Esophagus muscularis mucosa (tissue), 4 donors: Measurements from ENCODE around the gene D2HGDH. TPM values are rescaled to one million over a fixed set of nuclear protein-coding genes. Genes with fewer than 3 reads are reported as not detected.

Experiments used
- DNase-seq: peaks from one replicate; pipeline ENCODE4 v3.0.0-alpha.2; 2017; ENCODE audit errors: extremely low spot score
- H3K27ac ChIP-seq, 4 donors: fragments of 200-600 bp; sonication (generic); replicated peaks in 1 of 4; 1 replicate in 3 of 4; 2 replicates in 1 of 4; pipeline ENCODE4 v1.5.1; 2016 to 2019; ENCODE audit warnings: mild to moderate bottlenecking in 1 of 4
- H3K27me3 ChIP-seq, 4 donors: fragments of 200-600 bp; sonication (generic); one replicate each; pipeline versions ENCODE4 v1.5.1 to v1.6.0; 2016 to 2019
- H3K36me3 ChIP-seq, 4 donors: fragments of 200-600 bp; sonication (generic); one replicate each; pipeline ENCODE4 v1.5.1; 2016 to 2019
- H3K4me1 ChIP-seq, 4 donors: fragments of 200-600 bp; sonication (generic); one replicate each; pipeline ENCODE4 v1.5.1; 2016 to 2019
- H3K4me3 ChIP-seq, 4 donors: fragments of 200-600 bp; sonication (generic); 1 replicate in 2 of 4; 2 replicates in 2 of 4; pipeline ENCODE4 v1.5.1; 2016 to 2019; ENCODE audit warnings: mild to moderate bottlenecking in 4 of 4, moderate library complexity in 1 of 4
- H3K9me3 ChIP-seq, 4 donors: fragments of 200-600 bp; sonication (generic); 1 replicate in 3 of 4; 2 replicates in 1 of 4; pipeline ENCODE4 v1.5.1; 2016 to 2019
- EP300 ChIP-seq: sonication (generic); formaldehyde crosslinking; IDR thresholded peaks from one replicate; pipeline ENCODE4 v1.6.1; 2017; ENCODE audit warnings: antibody characterized with exemption
- POLR2A ChIP-seq: fragments of 450-650 bp; IDR thresholded peaks from one replicate; pipeline ENCODE4 v1.6.1; 2017; ENCODE audit warnings: antibody characterized with exemption, moderate library complexity, mild to moderate bottlenecking, low read depth
- POLR2AphosphoS5 ChIP-seq, 2 donors: sonication (generic); formaldehyde crosslinking; IDR thresholded peaks; one replicate each; pipeline ENCODE4 v1.6.1; 2017; ENCODE audit warnings: antibody characterized with exemption in 2 of 2
- WGBS: methylation state at CpG from one replicate; pipeline ENCODE4 v1.1.5; 2018; 5-methylcytosine and 5-hydroxymethylcytosine counted together
- intact Hi-C: fragments of 100-400 bp; cut with DNase I; formaldehyde crosslinking; loops from one replicate; pipeline ENCODE4 v1.15.1; 2023
- total RNA-seq, 4 donors: library from RNA; depleted of rRNA; stranded (reverse); fragments of >200 nt; gene quantifications; one replicate each; pipeline versions ENCODE4 v1.1.0 to v1.2.1, GENCODE V29; 2016
- TF ChIP-seq, protein P1 (sequence below), 3 experiments: fragments of 200-600 bp in 2 of 3; fragments of 450-650 bp in 1 of 3; sonication (generic) in 2 of 3; IDR thresholded peaks; one replicate each; pipeline ENCODE4 v1.5.1; 2017 to 2019; ENCODE audit warnings: antibody characterized with exemption in 3 of 3, mild to moderate bottlenecking in 2 of 3, moderate library complexity in 1 of 3

Gene D2HGDH
- total RNA-seq, 4 donors from 2014 or later = 10.9 to 16.3 (median 11.9) TPM

DNA sequence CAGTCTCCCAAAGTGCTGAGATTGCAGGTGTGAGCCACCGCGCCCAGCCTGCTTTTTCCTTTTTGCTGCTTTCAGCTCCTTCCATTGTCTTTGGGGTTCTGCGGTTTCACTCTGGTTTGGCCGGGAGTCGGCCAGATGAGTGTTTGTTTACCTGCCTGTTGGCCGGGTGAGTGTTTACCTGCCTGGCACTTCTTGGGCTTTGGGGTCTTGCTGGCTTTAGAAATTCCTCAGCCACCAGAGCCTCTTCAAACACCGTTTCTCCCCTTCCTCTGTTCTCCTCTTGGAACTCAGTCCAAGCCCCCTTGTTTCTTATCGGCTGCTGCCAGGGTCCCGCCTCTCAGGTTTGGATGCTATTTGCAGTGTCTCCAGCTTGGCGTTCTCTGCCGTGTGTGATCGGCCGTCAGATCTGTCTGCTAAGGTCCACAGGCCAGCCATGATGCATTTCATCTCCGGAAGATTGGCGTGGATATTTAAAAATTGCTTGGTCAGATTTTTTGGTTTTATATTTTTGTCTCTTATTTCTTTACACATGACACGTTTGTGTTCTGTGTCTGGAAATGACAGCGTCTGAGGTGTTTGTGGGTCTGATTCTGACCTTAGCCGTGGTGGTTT is 28.0 kb downstream of the D2HGDH start:
- no peaks in the 10 kb centered on the region for H3K4me1 ChIP-seq
- no peaks in the 10 kb centered on the region for H3K27me3 ChIP-seq
- H3K27ac ChIP-seq = no peak overlapping the region
- TF ChIP-seq POLR2AphosphoS5 (IDR thresholded peaks at IDR 0.05) (no peak), EP300 (no peak), POLR2A (no peak)
- TF ChIP-seq, protein P1, sequence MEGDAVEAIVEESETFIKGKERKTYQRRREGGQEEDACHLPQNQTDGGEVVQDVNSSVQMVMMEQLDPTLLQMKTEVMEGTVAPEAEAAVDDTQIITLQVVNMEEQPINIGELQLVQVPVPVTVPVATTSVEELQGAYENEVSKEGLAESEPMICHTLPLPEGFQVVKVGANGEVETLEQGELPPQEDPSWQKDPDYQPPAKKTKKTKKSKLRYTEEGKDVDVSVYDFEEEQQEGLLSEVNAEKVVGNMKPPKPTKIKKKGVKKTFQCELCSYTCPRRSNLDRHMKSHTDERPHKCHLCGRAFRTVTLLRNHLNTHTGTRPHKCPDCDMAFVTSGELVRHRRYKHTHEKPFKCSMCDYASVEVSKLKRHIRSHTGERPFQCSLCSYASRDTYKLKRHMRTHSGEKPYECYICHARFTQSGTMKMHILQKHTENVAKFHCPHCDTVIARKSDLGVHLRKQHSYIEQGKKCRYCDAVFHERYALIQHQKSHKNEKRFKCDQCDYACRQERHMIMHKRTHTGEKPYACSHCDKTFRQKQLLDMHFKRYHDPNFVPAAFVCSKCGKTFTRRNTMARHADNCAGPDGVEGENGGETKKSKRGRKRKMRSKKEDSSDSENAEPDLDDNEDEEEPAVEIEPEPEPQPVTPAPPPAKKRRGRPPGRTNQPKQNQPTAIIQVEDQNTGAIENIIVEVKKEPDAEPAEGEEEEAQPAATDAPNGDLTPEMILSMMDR (IDR thresholded peaks at IDR 0.05) = no peak
- H3K9me3 ChIP-seq = no peaks in the 10 kb centered on the region
- intact Hi-C loops = no loop called here
- DNase-seq = no peak
- peaks cover 0 to 62% (median 22%) of the 10 kb centered on the region in 4 donors for H3K36me3 ChIP-seq
- WGBS = 83% methylated on average over 18 of the region's 18 CpGs
- H3K4me3 ChIP-seq = no peak overlapping the region

DNA sequence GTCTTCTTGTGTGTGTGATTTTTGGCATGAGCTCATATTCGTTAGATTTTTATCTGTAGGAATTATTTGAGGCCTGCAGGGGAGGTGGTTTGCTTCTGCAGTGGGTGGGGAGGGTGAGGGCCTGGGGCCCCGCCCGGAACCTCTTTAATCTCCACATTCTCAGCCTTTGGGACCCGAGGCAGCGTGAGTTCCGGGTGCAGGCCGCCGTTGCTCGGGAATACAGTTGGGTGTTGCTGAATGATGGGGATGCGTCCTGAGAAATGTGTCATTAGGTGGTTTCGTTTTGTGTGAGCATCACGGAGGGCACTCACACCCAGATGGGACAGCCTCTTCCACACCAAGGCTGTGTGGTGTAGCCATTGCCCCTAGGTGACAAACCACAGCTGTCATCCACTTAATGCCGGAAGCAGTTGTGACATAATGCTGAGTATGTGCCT is 28.5 kb downstream of the D2HGDH start:
- H3K4me3 ChIP-seq = no peak overlapping the region
- no peak overlapping the region for H3K27ac ChIP-seq
- no peak for TF ChIP-seq POLR2A
- no peak for TF ChIP-seq POLR2AphosphoS5 (IDR thresholded peaks at IDR 0.05)
- no peak for TF ChIP-seq EP300
- TF ChIP-seq, protein P1 (IDR thresholded peaks at IDR 0.05) = no peak
- H3K9me3 ChIP-seq = no peaks in the 10 kb centered on the region
- intact Hi-C loops = no loop called here
- H3K27me3 ChIP-seq = no peaks in the 10 kb centered on the region
- DNase-seq = no peak
- 88% methylated on average over 13 of the region's 13 CpGs for WGBS
- peaks cover 0 to 62% (median 20%) of the 10 kb centered on the region in 4 donors for H3K36me3 ChIP-seq
- no peaks in the 10 kb centered on the region for H3K4me1 ChIP-seq

DNA sequence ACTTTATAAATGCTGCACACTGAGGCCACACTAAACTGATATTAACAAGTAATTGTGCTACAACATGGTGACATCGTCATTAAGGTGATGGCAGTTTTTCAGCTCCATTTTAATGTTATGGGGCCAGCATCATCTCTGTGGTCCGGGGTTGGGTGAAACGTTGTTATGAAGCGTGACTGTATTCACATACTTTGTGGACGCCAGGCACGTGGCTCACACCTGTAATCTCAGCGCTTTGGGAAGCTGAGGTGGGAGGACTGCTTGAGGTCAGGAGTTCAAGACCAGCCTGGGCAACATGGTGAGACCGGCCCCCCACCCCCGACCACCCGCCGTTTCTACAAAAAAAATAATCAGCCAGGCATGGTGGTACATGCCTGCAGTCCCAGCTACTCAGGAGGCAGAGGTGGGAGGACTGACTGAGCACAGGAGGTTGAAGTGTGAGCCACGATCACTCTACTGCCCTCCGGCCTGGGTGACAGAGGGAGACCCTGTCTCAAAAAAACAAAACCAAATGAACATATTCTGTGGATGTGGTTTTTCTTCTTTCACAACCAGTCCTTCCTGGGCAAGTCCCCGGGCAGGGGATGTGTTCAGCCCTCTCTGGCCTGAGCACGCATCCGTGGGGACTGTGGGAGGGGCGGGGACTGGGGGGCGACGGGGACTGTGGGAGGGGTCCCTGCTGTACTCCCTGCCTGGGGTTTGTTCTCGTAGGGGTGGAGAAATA is 29.3 kb downstream of the D2HGDH start:
- TF ChIP-seq POLR2A (no peak), EP300 (no peak), POLR2AphosphoS5 (IDR thresholded peaks at IDR 0.05) (no peak)
- TF ChIP-seq, protein P1 (IDR thresholded peaks at IDR 0.05) = no peak
- Histone ChIP-seq H3K27me3 (no peaks in the 10 kb centered on the region), H3K4me3 (no peak overlapping the region), H3K27ac (no peak overlapping the region), H3K36me3 (peaks cover 0 to 61% (median 17%) of the 10 kb centered on the region in 4 donors), H3K4me1 (no peaks in the 10 kb centered on the region), H3K9me3 (no peaks in the 10 kb centered on the region)
- intact Hi-C loops = no loop called here
- 72% methylated on average over 19 of the region's 20 CpGs for WGBS
- no peak for DNase-seq

DNA sequence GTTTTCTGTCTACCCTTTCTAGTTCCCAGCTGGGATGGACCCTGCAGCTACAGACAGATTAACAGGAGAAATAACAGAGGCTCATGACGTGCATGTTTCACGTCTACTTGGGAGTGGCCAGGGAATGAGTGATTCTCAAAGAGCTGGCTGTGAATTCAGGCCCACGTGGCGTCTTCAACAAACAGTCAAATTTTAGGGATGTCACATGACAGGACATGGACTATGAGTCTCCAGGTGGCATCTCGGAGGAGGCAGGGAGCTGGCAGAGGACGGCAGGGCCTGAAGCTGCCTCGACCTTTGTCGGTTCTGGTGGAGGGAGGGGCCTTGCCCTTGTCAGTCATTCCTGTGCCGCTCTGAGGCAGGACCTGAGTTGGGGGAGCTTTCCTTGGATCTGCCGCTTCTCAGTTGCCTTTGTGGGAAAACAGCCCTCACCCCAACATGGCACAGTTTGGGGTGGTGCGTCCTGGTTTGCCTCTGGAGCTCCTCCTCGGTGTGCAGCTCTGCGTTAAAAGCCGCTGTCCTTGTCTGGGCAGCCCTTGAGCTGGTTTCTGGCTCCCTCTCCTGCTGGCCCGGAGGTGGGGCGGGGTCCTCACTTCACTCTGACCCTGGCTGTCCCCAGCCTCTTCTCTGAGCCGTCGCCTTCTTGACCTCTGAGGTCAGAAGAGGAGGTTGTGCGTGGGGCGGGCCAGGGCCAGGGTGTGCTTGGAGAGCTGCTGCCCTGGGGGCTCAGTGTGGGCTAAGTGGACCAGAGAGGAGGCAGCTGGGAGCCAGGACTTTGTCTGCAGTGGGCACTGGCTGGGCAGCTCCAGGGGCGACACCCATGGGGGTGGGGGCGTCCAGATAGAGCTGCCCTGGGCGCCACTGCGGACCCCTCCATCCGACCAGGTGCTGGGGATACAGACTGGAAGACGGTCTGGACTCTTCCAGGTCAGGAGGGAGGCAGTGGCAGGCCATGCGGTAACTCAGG is 30.1 kb downstream of the D2HGDH start:
- Histone ChIP-seq H3K27me3 (no peaks in the 10 kb centered on the region), H3K4me3 (no peak overlapping the region), H3K4me1 (no peaks in the 10 kb centered on the region), H3K27ac (no peak overlapping the region), H3K36me3 (peaks cover 0 to 52% (median 11%) of the 10 kb centered on the region in 4 donors), H3K9me3 (no peaks in the 10 kb centered on the region)
- WGBS = 85% methylated on average over 16 of the region's 27 CpGs
- TF ChIP-seq POLR2A (no peak), EP300 (no peak), POLR2AphosphoS5 (IDR thresholded peaks at IDR 0.05) (no peak)
- TF ChIP-seq, protein P1 (IDR thresholded peaks at IDR 0.05) = no peak
- intact Hi-C loops = no loop called here
- DNase-seq = no peak
